CD14-positive monocyte (primary cell): ENCODE data around the gene ZNF282. TPM values are rescaled to one million over a fixed set of nuclear protein-coding genes. Genes with fewer than 3 reads are reported as not detected.

ENCODE experiments used
- DNase-seq, 3 donors: peaks; one replicate each; pipeline ENCODE4 v3.0.0-alpha.2; 2011 to 2022
- H2AFZ ChIP-seq: 2 replicates; pipeline ENCODE4 v1.6.0; 2012; ENCODE audit warnings: mild to moderate bottlenecking, low read depth, low read length, inconsistent platforms; ENCODE audit not compliant: insufficient read depth, poor library complexity, severe bottlenecking
- H3K27ac ChIP-seq, 2 donors: 1 replicate in 1 of 2; 2 replicates in 1 of 2; pipeline ENCODE4 v1.5.1; 2012 to 2013; ENCODE audit warnings: low read length in 2 of 2, control low read depth in 1 of 2, inconsistent platforms in 1 of 2, low read depth in 1 of 2, mild to moderate bottlenecking in 1 of 2
- H3K27me3 ChIP-seq, 2 donors: one replicate each; pipeline versions ENCODE4 v1.6.0 to v1.6.1; 2011 to 2013; ENCODE audit warnings: low read length in 2 of 2; ENCODE audit not compliant: control insufficient read depth in 2 of 2, insufficient read depth in 2 of 2
- H3K36me3 ChIP-seq, 2 donors: replicated peaks in 1 of 2; 1 replicate in 1 of 2; 2 replicates in 1 of 2; pipeline versions ENCODE4 v1.5.1 to v1.6.1; 2012 to 2013; ENCODE audit warnings: low read length in 2 of 2, control low read depth in 1 of 2, inconsistent platforms in 1 of 2, mild to moderate bottlenecking in 1 of 2; ENCODE audit not compliant: insufficient read depth in 2 of 2, control insufficient read depth in 1 of 2
- H3K4me1 ChIP-seq, 2 donors: 1 replicate in 1 of 2; 2 replicates in 1 of 2; pipeline versions ENCODE4 v1.5.1 to v1.6.1; 2012 to 2013; ENCODE audit warnings: low read length in 2 of 2, control low read depth in 1 of 2, inconsistent platforms in 1 of 2, mild to moderate bottlenecking in 1 of 2, moderate library complexity in 1 of 2; ENCODE audit not compliant: insufficient read depth in 2 of 2, control insufficient read depth in 1 of 2
- H3K4me2 ChIP-seq: replicated peaks from 2 replicates; pipeline ENCODE3; 2012; ENCODE audit warnings: low read length, moderate library complexity, mild to moderate bottlenecking; ENCODE audit not compliant: poor library complexity, severe bottlenecking; ENCODE audit errors: extremely low read depth
- H3K4me3 ChIP-seq, 3 experiments: fragments of 200-600 bp in 1 of 3; sonication (generic) in 1 of 3; replicated peaks in 1 of 3; 1 replicate in 2 of 3; 2 replicates in 1 of 3; pipeline ENCODE4 v1.5.1; 2011 to 2013; ENCODE audit warnings: low read length in 3 of 3, mild to moderate bottlenecking in 3 of 3, control low read depth in 2 of 3, low read depth in 2 of 3, inconsistent platforms in 1 of 3, moderate library complexity in 1 of 3
- H3K79me2 ChIP-seq: 2 replicates; pipeline ENCODE4 v1.6.0; 2012; ENCODE audit warnings: mild to moderate bottlenecking, control low read depth, inconsistent platforms, low read length, moderate library complexity; ENCODE audit not compliant: insufficient read depth
- H3K9ac ChIP-seq: 2 replicates; pipeline ENCODE4 v1.6.0; 2017; ENCODE audit warnings: low read length, mild to moderate bottlenecking; ENCODE audit not compliant: insufficient read depth, poor library complexity, severe bottlenecking
- H3K9me3 ChIP-seq, 2 donors: replicated peaks in 1 of 2; 1 replicate in 1 of 2; 2 replicates in 1 of 2; pipeline versions ENCODE4 v1.5.1 to v1.6.1; 2012 to 2013; ENCODE audit warnings: low read length in 2 of 2, control low read depth in 1 of 2; ENCODE audit not compliant: control insufficient read depth in 1 of 2, insufficient read depth in 1 of 2
- H4K20me1 ChIP-seq: 2 replicates; pipeline ENCODE4 v1.6.0; 2012; ENCODE audit warnings: mild to moderate bottlenecking, low read length, control low read depth, moderate library complexity; ENCODE audit not compliant: insufficient read depth
- H3K27ac Mint-ChIP-seq, 7 donors: one replicate each; pipeline ENCODE4 v1.8.0; 2020; ENCODE audit warnings: mild to moderate bottlenecking in 7 of 7, mixed read lengths in 7 of 7, moderate library complexity in 6 of 7, inconsistent platforms in 2 of 7
- H3K27me3 Mint-ChIP-seq, 3 donors: one replicate each; pipeline ENCODE4 v1.8.0; 2021 to 2022; ENCODE audit warnings: low read depth in 3 of 3, mild to moderate bottlenecking in 3 of 3, mixed read lengths in 3 of 3, moderate library complexity in 3 of 3, inconsistent platforms in 1 of 3
- H3K36me3 Mint-ChIP-seq, 2 donors: one replicate each; pipeline ENCODE4 v1.8.0; 2020; ENCODE audit warnings: mixed read lengths in 2 of 2, inconsistent platforms in 1 of 2, mild to moderate bottlenecking in 1 of 2
- H3K4me1 Mint-ChIP-seq: one replicate; pipeline ENCODE4 v1.8.0; 2020; ENCODE audit warnings: mild to moderate bottlenecking, mixed read lengths
- H3K4me3 Mint-ChIP-seq, 2 donors: one replicate each; pipeline ENCODE4 v1.8.0; 2020; ENCODE audit warnings: mild to moderate bottlenecking in 2 of 2, mixed read lengths in 2 of 2, moderate library complexity in 1 of 2
- H3K9me3 Mint-ChIP-seq, 7 donors: one replicate each; pipeline ENCODE4 v1.8.0; 2020 to 2022; ENCODE audit warnings: mixed read lengths in 7 of 7, mild to moderate bottlenecking in 6 of 7, moderate library complexity in 6 of 7, inconsistent platforms in 2 of 7
- WGBS: methylation state at CpG from one replicate; pipeline ENCODE4 v1.1.5; 2013; ENCODE audit warnings: missing lambda C conversion rate; ENCODE audit not compliant: insufficient coverage; 5-methylcytosine and 5-hydroxymethylcytosine counted together
- intact Hi-C, 2 donors: fragments of 100-400 bp; cut with micrococcal nuclease; formaldehyde crosslinking; loops; one replicate each; pipeline versions ENCODE4 v1.15.0 to v1.15.1; 2023
- polyA plus RNA-seq, 3 donors: library from polyadenylated mRNA; depleted of rRNA in 1 of 3; unstranded in 2 of 3; stranded (reverse) in 1 of 3; fragments of 300-500 nt in 2 of 3; fragments of >200 nt in 1 of 3; fragmentation: Illumina TruSeq in 2 of 3; gene quantifications; 1 replicate in 2 of 3; 2 replicates in 1 of 3; pipeline ENCODE4 v1.2.3, GENCODE V29; 2012 to 2021
- TF ChIP-seq, protein P1 (sequence below): fragments of 200-600 bp; IDR thresholded peaks from one replicate; pipeline ENCODE4 v1.8.0; 2022; ENCODE audit warnings: antibody characterized with exemption, mild to moderate bottlenecking

ZNF282 gene
- polyA plus RNA-seq, 3 donors: 0.51 to 6.2 (median 0.86) TPM

- no peak overlapping the region for H3K4me3 Mint-ChIP-seq
- H3K27me3 ChIP-seq: no peaks in the 10 kb centered on the region
- H3K4me1 ChIP-seq: no peaks in the 10 kb centered on the region
- no peak overlapping the region for H3K27ac Mint-ChIP-seq
- H3K27me3 Mint-ChIP-seq: no peaks in the 10 kb centered on the region
- H3K9ac ChIP-seq: no peak overlapping the region
- H4K20me1 ChIP-seq: peaks cover 3% of the 10 kb centered on the region
- H3K9me3 Mint-ChIP-seq: no peaks in the 10 kb centered on the region
- H3K4me2 ChIP-seq: no peak overlapping the region
- no peaks in the 10 kb centered on the region for H3K9me3 ChIP-seq
- H3K27ac ChIP-seq: no peak overlapping the region
- TF ChIP-seq, protein P1, sequence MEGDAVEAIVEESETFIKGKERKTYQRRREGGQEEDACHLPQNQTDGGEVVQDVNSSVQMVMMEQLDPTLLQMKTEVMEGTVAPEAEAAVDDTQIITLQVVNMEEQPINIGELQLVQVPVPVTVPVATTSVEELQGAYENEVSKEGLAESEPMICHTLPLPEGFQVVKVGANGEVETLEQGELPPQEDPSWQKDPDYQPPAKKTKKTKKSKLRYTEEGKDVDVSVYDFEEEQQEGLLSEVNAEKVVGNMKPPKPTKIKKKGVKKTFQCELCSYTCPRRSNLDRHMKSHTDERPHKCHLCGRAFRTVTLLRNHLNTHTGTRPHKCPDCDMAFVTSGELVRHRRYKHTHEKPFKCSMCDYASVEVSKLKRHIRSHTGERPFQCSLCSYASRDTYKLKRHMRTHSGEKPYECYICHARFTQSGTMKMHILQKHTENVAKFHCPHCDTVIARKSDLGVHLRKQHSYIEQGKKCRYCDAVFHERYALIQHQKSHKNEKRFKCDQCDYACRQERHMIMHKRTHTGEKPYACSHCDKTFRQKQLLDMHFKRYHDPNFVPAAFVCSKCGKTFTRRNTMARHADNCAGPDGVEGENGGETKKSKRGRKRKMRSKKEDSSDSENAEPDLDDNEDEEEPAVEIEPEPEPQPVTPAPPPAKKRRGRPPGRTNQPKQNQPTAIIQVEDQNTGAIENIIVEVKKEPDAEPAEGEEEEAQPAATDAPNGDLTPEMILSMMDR: no peak
- no peak overlapping the region for H2AFZ ChIP-seq
- peaks cover 4% of the 10 kb centered on the region for H3K79me2 ChIP-seq
- intact Hi-C loops: no loop called here
- peaks cover 51 to 68% of the 10 kb centered on the region in 2 donors for H3K36me3 Mint-ChIP-seq
- peaks cover 52 to 63% of the 10 kb centered on the region in 2 donors for H3K36me3 ChIP-seq
- no peaks in the 10 kb centered on the region for H3K4me1 Mint-ChIP-seq
- H3K4me3 ChIP-seq: no peak overlapping the region
- 98% methylated on average over 7 of the region's 7 CpGs for WGBS
- no peak for DNase-seq
Measured at GRCh38 chr7:149253665-149254064, 58.3 kb downstream of the ZNF282 start.

DNA sequence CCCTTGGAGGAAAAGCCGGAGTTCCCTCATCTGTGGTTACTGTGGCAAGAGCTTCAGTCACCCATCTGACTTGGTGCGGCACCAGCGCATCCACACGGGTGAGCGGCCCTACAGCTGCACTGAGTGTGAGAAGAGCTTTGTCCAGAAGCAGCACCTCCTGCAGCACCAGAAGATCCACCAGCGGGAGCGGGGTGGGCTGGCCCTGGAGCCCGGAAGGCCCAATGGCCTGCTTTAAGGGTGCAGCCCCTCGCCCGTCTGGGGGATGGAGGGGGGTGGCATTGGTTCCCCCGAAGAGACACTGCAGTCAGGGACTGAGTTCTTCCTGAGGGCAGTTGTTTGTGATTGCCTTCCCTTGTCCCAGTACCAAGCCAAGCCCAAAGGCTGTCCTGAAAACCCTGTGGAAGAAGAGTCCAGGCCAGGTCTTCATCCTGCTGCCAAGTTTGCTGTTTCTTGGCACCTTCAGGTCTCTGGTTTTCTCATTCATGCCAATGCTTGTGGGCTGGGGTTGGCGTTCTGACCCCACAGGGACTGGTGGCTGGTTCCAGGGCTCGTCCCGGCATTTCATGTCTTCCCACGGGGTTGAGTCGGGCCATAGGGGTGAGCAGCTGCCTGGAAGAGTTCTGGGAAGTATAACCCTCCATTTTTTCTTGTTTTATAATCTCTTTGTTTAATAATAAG is 59.0 kb downstream of the ZNF282 start:
- H4K20me1 ChIP-seq: no peaks in the 10 kb centered on the region
- Mint-ChIP-seq H3K36me3 (peaks cover 51 to 65% of the 10 kb centered on the region in 2 donors), H3K27ac (no peak overlapping the region), H3K27me3 (no peaks in the 10 kb centered on the region), H3K9me3 (no peaks in the 10 kb centered on the region), H3K4me1 (no peaks in the 10 kb centered on the region), H3K4me3 (no peak overlapping the region)
- H3K4me3 ChIP-seq: no peak overlapping the region
- TF ChIP-seq, protein P1: no peak
- H2AFZ ChIP-seq: no peak overlapping the region
- intact Hi-C loops: no loop called here
- no peaks in the 10 kb centered on the region for H3K27me3 ChIP-seq
- peaks cover 52 to 63% of the 10 kb centered on the region in 2 donors for H3K36me3 ChIP-seq
- H3K4me2 ChIP-seq: no peak overlapping the region
- DNase-seq: no peak
- peaks cover 3% of the 10 kb centered on the region for H3K79me2 ChIP-seq
- WGBS: 99% methylated on average over 11 of the region's 16 CpGs
- no peaks in the 10 kb centered on the region for H3K4me1 ChIP-seq
- H3K9ac ChIP-seq: no peak overlapping the region
- no peak overlapping the region for H3K27ac ChIP-seq
- no peaks in the 10 kb centered on the region for H3K9me3 ChIP-seq
